Adrenal gland (tissue), 5 donors: ENCODE results near the gene ICAM2.

Experiments
- POLR2A ChIP-seq, 2 donors: fragments of 450-650 bp; IDR thresholded peaks; one replicate each; pipeline ENCODE4 v1.6.1; 2017; ENCODE audit warnings: antibody characterized with exemption in 2 of 2, mild to moderate bottlenecking in 2 of 2, moderate library complexity in 1 of 2
- TF ChIP-seq, protein P1 (sequence below), 6 experiments: fragments of 450-650 bp in 4 of 6; fragments of 200-600 bp in 2 of 6; sonication (generic) in 1 of 6; IDR thresholded peaks; 1 replicate in 5 of 6; 2 replicates in 1 of 6; pipeline versions ENCODE4 v1.5.1 to v1.8.0; 2016 to 2021; ENCODE audit warnings: antibody characterized with exemption in 6 of 6, mild to moderate bottlenecking in 2 of 6, moderate library complexity in 1 of 6
- donor health status: DM: no; HTN: no; CAD: no.

DNA sequence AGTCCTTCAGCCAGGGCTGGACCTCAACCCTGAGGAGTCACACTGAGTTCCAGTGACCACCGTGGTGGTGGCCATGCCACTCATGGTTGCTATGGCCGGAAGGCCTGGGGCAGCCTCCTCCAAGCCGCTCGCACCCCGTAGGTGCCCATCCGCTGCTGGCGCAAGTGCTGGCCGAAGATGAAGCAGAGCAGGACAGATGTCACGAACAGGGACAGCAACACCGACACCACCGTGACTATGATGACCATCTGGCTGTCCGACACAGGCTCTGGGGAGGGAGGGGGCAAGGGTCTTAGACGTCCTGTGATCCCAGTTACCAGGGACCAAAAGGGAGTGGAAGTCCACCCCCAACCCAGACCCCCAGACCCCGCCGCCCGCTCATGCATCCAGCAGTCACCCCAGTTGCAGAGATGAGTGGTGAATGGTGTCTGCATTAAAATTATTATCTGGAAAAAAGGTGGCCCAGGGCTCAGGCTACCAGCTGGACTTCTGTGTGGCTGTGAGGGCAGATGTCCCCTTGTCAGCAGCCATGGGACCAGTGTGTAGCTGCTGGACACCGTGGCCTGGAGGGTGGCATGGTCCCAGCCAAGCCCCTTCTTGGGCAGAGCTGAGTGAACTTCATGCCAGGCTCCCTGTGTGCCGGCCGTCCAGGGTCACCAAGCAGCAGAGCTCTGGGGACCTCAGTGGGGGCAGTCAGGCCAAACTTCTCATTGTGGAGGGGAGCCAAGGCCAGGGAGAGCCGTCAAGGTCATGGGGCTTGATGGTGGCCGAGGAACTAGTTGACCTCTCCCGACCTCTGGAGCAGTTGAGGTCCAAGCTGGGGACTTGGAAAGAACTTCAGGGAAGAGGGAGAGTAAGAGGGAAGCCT is 17.5 kb downstream of the ICAM2 start:
- TF ChIP-seq, protein P1, sequence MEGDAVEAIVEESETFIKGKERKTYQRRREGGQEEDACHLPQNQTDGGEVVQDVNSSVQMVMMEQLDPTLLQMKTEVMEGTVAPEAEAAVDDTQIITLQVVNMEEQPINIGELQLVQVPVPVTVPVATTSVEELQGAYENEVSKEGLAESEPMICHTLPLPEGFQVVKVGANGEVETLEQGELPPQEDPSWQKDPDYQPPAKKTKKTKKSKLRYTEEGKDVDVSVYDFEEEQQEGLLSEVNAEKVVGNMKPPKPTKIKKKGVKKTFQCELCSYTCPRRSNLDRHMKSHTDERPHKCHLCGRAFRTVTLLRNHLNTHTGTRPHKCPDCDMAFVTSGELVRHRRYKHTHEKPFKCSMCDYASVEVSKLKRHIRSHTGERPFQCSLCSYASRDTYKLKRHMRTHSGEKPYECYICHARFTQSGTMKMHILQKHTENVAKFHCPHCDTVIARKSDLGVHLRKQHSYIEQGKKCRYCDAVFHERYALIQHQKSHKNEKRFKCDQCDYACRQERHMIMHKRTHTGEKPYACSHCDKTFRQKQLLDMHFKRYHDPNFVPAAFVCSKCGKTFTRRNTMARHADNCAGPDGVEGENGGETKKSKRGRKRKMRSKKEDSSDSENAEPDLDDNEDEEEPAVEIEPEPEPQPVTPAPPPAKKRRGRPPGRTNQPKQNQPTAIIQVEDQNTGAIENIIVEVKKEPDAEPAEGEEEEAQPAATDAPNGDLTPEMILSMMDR (IDR thresholded peaks at IDR 0.05), result no peak
- TF ChIP-seq POLR2A (IDR thresholded peaks at IDR 0.05), result no peak
